ENCODE data around the gene DEPDC4. TPM values are rescaled to one million over a fixed set of nuclear protein-coding genes. Genes with fewer than 3 reads are reported as not detected.

Gene DEPDC4
- total and polyA plus RNA-seq, 12 donors: 0.47 to 2.0 (median 0.77) TPM

DNA sequence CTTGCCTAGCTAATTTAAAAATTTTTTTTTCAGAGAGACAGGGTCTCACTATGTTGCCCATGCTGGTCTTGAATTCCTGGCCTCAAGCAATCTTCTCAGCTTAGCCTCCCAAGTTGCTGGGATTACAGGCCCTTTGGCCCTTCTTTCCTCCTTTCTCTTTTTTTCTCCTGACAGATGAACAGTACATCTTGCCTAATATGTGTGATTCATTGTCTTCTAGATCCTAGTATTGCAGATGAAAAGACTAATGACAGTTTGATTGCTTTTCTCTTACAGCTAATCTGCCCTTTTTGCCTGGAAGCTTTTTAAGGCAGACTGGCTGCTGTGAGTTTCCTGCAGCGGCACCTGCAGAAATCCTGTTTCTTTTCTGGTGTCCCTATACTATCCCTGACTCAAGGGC is 12.0 kb downstream of the DEPDC4 start:
- no peak overlapping the region for H3K27ac ChIP-seq
- H3K36me3 ChIP-seq: no peaks in the 10 kb centered on the region
- intact Hi-C loops (cut with DNase I): no loop called here
- H3K9me3 ChIP-seq: no peaks in the 10 kb centered on the region
- ATAC-seq: no peak
- TF ChIP-seq, protein P1, sequence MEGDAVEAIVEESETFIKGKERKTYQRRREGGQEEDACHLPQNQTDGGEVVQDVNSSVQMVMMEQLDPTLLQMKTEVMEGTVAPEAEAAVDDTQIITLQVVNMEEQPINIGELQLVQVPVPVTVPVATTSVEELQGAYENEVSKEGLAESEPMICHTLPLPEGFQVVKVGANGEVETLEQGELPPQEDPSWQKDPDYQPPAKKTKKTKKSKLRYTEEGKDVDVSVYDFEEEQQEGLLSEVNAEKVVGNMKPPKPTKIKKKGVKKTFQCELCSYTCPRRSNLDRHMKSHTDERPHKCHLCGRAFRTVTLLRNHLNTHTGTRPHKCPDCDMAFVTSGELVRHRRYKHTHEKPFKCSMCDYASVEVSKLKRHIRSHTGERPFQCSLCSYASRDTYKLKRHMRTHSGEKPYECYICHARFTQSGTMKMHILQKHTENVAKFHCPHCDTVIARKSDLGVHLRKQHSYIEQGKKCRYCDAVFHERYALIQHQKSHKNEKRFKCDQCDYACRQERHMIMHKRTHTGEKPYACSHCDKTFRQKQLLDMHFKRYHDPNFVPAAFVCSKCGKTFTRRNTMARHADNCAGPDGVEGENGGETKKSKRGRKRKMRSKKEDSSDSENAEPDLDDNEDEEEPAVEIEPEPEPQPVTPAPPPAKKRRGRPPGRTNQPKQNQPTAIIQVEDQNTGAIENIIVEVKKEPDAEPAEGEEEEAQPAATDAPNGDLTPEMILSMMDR (IDR thresholded peaks at IDR 0.05): no peak
- no peaks in the 10 kb centered on the region for H3K27me3 ChIP-seq
- no peaks in the 10 kb centered on the region for H3K4me1 ChIP-seq
- WGBS, 2 donors: 89 to 92% methylated on average over 1 of the region's 1 CpG
- no peak for DNase-seq
- H3K4me3 ChIP-seq: no peak overlapping the region

DNA sequence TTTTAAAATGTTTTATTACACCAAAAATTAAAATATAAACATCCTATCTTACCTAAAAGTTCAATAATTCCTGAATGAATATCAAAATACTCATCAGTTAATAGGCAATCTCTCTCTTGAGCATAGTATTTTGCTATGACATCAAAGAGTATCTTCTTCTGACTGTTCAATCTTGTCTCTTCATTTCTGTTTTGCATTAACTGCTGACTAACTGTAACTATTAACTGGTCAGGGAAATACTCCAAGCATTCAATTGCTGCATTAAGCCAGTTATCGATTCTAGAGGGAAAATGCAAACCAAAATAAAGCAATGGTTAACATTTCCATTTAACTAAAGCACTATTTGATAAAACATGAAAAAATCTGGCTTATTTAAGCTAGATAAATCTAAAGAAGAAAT is 13.4 kb downstream of the DEPDC4 start:
- Histone ChIP-seq H3K27ac (no peak overlapping the region), H3K27me3 (no peaks in the 10 kb centered on the region), H3K9me3 (no peaks in the 10 kb centered on the region), H3K4me3 (no peak overlapping the region), H3K36me3 (no peaks in the 10 kb centered on the region), H3K4me1 (no peaks in the 10 kb centered on the region)
- no peak for DNase-seq
- TF ChIP-seq, protein P1 (IDR thresholded peaks at IDR 0.05): no peak
- intact Hi-C loops (cut with DNase I): no loop called here
- no peak for ATAC-seq
- WGBS, 2 donors: 98 to 99% methylated on average over 1 of the region's 1 CpG

DNA sequence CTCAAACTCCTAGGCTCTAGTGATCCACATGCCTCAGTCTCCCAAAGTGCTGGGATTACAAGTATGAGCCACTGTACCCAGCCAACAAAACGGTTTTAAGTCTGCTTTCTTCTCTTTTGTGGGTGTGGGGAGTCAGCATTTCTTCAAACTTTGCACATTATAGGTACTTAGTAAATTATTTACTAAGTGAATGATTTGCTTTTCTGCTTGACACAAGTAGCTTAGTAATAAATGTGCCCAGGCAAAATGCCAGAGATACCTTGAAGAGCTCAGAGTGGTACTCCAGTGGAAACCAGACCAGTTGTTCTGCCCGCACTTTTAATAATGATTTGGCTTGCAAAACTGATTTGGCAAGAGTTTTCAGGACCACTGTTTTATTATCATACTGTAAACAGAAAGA is 15.0 kb downstream of the DEPDC4 start:
- WGBS, 2 donors: 83 to 88% methylated on average over 2 of the region's 2 CpGs
- H3K9me3 ChIP-seq: no peaks in the 10 kb centered on the region
- intact Hi-C loops (cut with DNase I): no loop called here

DNA sequence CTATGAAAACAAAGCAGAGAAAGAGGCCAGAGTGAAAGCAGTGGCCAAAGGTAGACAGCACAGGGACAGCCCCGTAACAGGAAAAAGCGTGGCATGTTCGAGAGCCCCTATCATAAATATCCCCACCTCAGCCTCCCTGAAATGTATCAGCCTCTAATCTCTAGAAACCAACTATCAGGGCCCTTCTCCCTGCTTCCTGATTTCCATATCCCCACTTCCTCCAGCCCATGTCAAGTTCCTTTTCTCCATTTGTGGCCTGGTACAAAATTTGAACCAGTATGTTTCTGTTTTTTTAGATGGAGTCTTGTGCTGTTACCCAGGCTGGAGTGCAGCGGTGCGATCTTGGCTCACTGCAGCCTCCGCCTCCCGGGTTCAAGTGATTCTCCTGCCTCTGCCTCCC is 16.9 kb downstream of the DEPDC4 start:
- H3K27me3 ChIP-seq: no peaks in the 10 kb centered on the region
- no peaks in the 10 kb centered on the region for H3K9me3 ChIP-seq
- H3K36me3 ChIP-seq: no peaks in the 10 kb centered on the region
- DNase-seq (no peak), ATAC-seq (no peak)
- intact Hi-C loops (cut with DNase I): no loop called here
- no peak overlapping the region for H3K4me3 ChIP-seq
- H3K27ac ChIP-seq: no peak overlapping the region
- WGBS, 2 donors: 92 to 94% methylated on average over 7 of the region's 7 CpGs
- no peaks in the 10 kb centered on the region for H3K4me1 ChIP-seq
- TF ChIP-seq, protein P1 (IDR thresholded peaks at IDR 0.05): no peak

More for the DNA sequence above, 15.0 kb downstream of the DEPDC4 start:
- H3K36me3 ChIP-seq: no peaks in the 10 kb centered on the region
- TF ChIP-seq, protein P1 (IDR thresholded peaks at IDR 0.05): no peak
- no peak overlapping the region for H3K4me3 ChIP-seq
- no peaks in the 10 kb centered on the region for H3K4me1 ChIP-seq
- no peak for ATAC-seq
- DNase-seq: no peak
- H3K27ac ChIP-seq: no peak overlapping the region
- no peaks in the 10 kb centered on the region for H3K27me3 ChIP-seq

DNA sequence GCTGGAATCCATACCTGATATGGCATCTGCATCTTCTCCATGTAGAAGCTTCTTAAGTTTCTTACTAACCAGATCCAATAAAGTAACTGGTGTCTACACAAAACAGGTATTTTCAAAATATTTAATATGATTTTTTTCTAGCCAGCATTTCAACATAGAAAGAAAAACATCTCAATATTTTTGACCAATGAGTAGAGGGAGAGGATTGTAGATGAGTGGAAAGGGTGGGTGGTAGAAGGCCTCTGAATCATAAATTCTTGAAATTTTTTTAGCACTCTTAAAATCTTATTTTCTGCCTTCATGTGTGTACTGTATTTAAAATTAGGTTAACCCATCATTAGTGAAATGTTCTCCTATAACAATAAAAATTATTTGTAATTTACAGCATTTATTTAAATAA is 18.0 kb downstream of the DEPDC4 start:
- Histone ChIP-seq H3K27me3 (no peaks in the 10 kb centered on the region), H3K4me3 (no peak overlapping the region), H3K9me3 (no peaks in the 10 kb centered on the region), H3K27ac (no peak overlapping the region), H3K36me3 (no peaks in the 10 kb centered on the region), H3K4me1 (no peaks in the 10 kb centered on the region)
- DNase-seq (no peak), ATAC-seq (no peak)
- intact Hi-C loops (cut with DNase I): no loop called here
- TF ChIP-seq, protein P1 (IDR thresholded peaks at IDR 0.05): no peak
